ENCODE data around the gene KCTD13.
"Not testable (repeated sequence)": the region's sequence is repeated elsewhere in the genome, so short reads cannot be mapped to it uniquely, and the experiment has no call there.

Gene KCTD13, protein sequence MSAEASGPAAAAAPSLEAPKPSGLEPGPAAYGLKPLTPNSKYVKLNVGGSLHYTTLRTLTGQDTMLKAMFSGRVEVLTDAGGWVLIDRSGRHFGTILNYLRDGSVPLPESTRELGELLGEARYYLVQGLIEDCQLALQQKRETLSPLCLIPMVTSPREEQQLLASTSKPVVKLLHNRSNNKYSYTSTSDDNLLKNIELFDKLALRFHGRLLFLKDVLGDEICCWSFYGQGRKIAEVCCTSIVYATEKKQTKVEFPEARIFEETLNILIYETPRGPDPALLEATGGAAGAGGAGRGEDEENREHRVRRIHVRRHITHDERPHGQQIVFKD

DNA sequence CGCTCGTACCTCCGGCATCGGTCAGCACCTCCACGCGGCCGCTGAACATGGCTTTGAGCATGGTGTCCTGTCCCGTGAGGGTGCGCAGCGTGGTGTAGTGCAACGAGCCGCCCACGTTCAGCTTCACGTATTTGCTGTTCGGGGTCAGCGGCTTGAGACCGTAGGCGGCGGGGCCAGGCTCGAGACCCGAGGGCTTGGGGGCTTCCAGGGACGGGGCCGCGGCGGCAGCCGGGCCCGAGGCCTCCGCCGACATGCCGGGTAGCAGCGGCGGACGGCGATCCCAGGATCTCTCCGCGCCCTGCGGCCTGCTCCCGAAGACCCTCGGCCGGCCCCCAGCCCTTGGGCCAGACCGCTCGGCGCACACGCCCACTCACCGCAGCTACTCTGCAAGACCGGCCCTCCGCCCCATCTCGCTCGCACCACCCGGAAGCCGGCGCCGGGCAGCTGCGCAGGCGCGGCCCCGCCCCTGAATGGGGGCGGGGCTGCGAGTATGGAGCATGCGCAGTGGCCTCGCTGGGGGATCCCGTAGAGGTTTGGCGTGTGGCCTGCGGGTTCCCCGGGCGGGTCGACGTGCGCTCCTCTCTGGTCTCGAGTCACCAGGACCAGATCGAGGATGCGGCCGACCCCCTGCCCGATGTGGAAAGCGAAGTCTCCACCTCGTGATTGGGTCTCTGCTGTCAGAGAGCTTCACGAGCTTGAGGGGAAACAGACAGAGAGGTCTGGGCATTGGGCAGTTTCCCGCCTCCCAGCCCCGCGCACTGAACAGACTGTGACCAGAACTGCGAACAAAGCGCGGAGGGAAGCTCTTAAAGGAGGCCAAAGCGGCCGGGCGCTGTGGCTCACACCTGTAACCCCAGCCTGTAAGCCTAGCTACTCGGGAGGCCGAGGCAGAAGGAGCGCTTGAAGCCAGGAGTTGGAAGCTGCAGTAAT lies at the start of gene KCTD13:
Gene KCTD13, minus strand, starts transcription at position 446 of the 930 bp plus-strand sequence. Its CDS starts 193 bp downstream, at position 253.
- DNase-seq: peak; percentile 14

DNA sequence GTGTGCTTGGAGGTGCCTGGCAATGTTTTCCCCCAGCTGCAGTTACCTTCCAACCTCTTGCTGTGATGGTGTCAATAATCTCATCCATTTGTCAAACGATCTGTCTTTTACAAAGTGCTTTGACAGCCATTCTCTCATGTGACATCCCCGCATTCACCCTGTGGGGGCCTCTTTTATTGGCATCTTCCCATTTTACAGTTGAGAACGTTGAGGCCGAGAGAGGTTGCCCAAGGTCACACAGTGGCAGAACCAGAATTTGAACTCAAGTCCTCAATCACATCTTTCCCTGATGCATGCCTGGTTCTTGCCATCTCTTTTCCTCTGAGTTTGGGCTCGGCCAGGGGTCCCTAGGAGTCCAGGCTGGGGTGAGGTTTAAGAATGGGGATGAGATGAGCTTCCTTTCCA lies 49.1 kb upstream of the KCTD13 start:
- no peak for DNase-seq

DNA sequence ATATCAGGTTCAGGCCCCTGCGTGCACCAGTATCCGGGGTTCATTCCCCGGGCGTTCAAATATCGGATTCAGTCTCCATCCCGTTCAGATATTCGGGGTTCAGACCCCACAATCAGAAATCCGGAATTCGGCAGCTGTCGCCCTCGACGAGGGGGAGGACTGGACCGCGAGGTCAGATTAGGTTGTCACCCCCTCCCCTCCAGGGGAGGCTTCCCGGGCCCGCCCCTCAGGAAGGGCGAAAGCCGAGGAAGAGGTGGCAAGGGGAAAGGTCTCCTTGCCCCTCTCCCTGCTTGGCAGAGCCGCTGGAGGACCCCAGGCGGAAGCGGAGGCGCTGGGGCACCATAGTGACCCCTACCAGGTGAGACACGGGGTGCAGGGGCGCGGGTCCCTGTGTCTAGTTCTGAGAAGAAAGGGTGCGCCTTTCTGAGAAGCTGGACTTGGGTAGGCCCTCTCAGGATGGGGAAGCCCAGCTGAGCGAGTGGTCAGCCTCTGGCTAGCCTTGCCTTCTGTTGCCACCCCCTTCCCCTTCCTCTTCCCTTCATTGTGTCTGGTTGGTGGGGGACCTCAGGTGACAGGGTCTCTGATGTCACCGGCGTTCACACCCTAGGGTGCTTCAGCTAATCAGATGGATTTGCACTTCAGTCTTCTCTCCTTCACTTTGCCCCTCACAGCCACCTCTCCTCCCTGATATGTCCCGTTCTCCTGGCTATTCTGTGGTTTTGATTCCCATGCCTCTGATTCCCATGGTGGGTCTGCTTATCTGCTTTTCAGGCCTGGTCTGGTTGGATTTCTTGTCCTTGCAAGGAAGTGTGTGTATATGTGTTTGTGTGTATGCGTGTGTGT lies 48.5 kb upstream of the KCTD13 start:
- no peak for DNase-seq

DNA sequence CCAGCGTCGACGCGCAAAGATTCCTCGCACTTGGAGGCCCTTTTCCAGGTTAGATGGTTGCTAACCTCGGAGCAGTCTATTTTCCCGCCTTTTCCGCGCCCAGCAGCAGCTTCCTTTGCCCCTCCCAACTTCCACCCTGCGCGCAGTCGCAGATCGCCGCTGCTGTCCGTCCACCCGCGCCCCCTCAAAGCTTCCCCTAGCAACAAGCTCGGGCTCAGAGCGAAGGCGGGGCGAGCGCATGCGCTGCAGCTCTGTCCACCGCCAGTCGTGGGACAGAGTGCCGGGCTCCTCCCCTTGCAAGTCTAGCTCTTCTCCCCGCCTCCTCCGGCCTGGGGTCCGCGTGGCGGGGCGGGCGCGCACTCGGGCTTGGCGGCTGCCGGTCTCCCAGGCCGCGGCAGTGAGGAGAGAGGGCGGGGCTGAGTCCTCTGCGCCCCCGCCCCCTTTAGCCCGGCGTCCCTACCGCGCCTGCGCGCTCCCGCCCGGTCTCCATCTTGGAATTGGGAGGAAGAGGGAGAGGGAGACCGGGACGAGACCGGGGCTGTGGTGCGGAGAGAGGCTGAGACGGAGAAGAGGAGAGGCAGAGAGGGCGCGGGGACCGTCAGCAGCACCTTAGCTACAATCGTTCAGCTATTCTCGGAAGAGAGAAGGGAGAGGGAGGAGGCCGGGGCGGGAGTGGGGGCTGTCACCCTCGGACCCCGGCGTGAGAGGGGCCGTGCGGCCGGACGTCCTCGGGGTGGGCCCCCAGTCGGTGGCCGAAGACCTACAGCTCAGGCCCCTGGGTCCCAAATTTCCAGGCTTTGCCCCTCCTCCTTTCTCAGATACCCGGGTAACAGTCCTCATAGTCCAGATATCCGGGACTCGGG lies 47.6 kb upstream of the KCTD13 start, which contains the start of gene TAOK2:
Gene TAOK2, plus strand, starts transcription at position 485 of the 863 bp plus-strand sequence. CDS start 3,905 bp downstream, outside the sequence.
- DNase-seq: peak; percentile 72

DNA sequence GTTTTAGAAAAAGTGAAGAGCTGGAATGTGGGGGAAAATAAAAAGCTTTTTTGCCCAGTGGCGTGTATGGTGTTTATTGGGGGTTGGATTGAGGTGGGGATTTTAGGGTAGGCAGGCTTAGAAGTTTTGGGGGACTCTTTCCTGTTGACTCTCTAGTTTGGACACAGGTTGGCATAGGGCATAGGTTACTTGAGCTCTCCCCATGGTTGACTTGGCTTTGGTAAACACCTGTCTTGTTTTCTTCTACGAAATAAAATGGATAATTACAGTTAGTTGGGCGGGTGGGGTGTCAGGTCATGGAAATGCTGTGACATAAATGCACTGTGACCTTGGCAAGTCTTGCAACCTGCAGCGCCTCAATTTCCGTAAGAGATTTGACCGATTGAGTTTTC lies 47.0 kb upstream of the KCTD13 start:
- no peak for DNase-seq

DNA sequence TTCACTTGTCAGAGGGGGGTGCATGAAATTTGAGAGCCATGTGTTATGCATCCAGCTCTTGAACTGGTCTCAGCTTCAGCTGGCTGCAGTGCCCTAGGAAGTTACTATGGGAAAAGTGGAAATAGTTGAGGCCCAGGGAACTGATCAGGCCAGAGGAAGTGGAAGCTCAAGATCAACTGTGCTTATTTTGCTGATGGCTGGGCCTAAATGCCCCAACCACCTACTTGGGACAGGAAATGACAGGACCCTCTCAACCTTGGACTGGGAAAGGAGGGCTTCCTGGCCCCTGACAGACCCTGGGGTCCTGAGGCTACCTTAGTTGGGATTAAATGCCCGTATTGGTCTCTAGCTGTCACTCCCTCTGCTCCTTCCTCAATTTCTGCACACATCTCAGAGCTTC lies 46.5 kb upstream of the KCTD13 start:
- no peak for DNase-seq

DNA sequence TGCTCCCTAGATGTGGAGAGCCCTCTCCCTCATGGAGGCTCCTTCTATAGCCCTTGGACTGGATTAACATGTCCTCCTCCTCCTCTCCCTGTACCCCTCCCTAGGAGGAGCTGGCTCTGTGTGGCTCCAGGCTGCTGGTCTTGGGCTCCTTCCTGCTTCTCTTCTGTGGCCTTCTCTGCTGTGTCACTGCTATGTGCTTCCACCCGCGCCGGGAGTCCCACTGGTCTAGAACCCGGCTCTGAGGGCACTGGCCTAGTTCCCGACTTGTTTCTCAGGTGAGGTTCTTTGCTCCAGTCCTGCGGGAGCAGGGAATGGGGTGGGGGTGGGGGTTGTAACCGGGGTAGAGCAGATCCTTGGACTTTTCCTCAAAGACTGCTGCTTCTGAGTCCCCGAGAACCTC lies 45.3 kb upstream of the KCTD13 start:
- no peak for DNase-seq

DNA sequence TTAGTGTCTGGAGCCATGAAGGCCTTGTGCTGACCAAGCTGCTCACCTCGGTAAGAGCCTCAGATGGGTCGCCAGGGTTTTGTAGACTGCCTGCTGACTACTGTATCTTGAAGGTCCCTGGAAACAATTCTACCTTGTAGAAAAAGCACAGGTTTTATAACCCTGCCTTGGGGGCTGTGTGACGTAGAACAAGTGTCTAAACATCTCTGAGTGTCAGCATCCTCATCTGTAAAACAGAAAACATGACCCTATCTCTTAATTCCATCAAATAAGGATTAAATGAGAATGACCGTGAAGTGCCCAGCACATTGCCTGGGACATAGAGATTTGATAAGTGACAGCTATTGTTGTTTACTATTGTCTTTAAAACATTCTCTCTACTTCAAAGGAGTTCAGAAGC lies 42.2 kb upstream of the KCTD13 start:
- DNase-seq: no peak

DNA sequence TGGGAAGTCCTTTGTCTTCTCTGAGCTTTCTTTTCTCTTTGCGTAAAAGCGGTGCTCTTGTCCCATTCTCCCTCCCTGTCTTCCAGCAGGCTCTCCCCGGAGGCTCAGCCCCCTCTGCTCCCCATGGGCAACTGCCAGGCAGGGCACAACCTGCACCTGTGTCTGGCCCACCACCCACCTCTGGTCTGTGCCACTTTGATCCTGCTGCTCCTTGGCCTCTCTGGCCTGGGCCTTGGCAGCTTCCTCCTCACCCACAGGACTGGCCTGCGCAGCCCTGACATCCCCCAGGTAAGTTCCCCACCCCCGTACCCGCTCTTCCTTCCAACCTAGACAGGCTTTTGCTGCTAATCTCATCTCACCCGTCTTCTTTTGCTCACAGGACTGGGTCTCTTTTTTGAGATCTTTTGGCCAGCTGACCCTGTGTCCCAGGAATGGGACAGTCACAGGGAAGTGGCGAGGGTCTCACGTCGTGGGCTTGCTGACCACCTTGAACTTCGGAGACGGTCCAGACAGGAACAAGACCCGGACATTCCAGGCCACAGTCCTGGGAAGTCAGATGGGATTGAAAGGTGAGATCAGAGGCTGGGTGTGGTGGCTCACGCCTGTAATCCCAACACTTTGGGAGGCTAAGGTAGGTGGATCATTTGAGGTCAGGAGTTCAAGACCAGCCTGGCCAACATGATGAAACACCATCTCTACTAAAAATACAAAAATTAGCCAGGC lies 37.2 kb upstream of the KCTD13 start:
- no peak for DNase-seq

DNA sequence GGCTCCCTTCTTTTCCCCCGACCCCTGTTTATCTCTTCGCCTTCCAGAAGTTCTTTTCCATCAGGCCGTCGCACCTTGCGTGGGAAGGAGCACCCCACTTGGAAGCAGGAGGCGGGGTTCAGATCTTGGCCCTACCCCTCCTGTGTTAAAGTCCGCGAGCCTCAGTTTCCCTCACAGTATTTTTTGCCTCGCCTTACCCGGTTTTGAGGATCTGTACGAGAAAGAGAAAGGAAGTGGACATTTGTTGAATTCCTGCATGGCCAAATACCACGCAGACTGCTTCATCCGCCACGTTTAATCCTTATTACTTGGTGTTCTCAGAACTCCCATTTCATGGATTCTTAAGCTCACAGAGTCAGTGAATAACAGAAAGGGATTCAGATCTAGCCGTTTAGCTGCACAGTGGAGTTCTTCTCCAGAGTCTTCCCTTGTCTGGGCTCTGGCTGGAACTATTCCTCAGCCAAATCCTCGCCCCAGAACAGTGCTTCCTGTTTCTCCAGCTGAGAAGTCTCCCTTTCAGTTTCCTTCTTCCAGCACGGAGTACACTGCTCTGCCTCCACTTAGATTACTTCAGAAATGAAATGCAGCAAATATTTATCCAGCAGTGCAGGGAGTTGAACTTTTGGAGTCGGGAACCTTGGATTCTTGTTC lies 36.4 kb upstream of the KCTD13 start:
- no peak for DNase-seq

DNA sequence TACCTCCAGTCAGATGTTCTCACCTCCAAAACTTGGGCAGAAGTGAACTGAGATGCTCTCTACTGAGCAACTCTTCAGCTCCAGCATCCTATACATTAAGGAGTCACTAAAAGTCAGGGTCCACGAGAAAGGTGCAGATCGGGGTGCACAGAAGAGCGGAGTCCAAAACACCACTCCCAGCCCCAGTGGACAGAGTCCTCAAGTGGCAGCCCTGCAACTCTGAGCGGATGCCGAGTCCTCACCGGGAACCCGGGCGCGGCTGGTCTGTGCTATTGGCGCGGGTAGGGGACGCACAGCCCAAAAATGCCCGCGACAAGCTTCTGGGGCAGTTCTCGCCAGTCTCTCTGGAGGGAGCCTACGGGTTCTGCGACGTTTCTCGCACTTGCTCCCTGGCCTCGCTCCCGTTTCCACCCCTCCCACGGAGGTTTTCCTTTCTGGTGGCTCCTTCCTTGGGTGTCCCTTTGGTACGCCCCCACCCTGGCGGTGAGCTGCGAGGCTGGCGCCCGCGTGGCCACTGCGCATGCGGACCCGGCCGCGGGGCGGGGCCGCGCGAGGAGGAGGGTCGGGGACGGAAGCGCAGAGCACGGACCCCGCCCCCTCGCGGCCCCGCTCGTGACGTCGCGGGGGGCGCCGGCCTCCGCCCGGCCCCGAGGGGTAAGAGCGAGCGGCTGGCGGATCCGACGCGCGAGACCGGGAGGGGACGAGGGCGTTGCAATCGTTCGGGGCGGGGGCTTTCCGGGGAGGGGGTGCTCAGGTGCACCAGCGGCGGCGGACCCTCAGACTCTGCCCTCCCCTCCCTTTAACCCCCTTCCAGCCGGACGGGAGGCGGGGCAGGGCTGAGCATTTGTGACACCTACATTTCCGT lies 35.7 kb upstream of the KCTD13 start, which contains the start of gene TMEM219:
Gene TMEM219, plus strand, starts transcription at position 601 of the 865 bp plus-strand sequence. CDS start 1,065 bp downstream, outside the sequence.
- DNase-seq: peak; percentile 25

DNA sequence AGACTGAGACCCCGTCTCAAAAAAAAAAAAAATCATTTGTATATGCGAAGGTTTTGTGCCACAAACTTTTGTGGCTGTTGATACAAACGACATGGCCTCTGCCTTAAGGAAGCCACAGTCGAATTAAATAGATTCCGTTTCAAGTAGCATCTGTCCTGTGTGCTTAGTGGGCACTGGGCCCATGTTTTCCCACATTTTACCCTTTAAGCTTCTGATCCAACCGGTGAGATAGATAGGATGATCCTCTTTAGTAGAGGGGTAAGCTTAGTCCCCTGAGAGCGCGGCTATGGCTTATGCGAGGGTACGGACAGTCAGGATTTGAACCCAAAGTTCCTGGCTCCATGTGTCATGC lies 35.1 kb upstream of the KCTD13 start:
- no peak for DNase-seq

DNA sequence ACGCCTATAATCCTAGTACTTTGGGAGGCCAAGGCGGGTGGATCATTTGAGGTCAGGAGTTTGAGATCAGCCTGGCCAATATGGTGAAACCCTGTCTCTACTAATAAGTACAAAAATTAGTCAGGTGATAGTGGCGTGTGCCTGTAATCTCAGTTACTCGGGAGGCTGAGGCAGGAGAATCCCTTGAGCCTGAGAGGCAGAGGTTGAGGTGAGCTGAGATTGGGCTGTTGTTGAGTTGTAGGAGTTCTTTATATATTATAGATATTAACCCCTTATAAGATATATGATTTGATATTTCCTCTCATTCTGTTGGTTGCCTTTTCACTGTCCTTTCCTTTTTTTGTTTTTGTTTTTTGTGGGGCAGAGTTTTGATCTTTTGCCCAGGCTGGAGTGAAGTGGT lies 33.8 kb upstream of the KCTD13 start:
- DNase-seq: not testable (repeated sequence)

DNA sequence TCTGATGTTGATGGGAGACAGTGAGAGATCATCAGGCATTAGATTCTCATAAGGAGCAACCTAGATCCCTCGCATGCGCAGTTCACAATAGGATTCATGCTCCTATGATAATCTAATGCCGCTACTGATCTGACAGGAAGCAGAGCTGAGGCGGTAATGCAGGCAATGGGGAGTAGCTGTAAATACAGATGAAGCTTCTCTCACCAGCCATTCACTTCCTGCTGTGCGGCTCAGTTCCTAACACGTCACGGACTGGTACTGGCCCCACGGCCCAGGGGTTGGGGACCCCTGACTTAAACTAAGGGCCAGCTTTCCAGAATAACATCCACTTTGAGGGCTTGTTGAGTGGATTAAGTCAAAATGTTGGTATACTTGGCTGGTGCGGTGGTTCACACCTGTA lies 33.3 kb upstream of the KCTD13 start:
- no peak for DNase-seq

DNA sequence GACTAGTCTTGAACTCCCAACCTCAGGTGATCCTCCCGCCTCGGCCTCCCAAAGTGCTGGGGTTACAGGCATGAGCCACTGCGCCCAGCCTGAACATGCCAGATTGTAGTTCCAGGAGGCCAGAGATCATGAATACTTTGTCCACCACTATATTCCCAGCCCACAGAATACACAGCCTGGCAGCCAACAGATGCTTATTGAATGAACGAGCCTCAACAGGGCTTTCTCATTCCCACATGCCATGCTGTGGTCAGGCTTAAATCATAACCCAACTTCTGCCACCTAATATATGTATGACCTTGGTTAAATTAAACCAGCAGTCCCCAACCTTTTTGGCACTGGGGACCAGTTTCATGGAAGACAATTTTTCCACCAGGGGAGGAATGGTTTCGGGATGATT lies 32.7 kb upstream of the KCTD13 start:
- no peak for DNase-seq

DNA sequence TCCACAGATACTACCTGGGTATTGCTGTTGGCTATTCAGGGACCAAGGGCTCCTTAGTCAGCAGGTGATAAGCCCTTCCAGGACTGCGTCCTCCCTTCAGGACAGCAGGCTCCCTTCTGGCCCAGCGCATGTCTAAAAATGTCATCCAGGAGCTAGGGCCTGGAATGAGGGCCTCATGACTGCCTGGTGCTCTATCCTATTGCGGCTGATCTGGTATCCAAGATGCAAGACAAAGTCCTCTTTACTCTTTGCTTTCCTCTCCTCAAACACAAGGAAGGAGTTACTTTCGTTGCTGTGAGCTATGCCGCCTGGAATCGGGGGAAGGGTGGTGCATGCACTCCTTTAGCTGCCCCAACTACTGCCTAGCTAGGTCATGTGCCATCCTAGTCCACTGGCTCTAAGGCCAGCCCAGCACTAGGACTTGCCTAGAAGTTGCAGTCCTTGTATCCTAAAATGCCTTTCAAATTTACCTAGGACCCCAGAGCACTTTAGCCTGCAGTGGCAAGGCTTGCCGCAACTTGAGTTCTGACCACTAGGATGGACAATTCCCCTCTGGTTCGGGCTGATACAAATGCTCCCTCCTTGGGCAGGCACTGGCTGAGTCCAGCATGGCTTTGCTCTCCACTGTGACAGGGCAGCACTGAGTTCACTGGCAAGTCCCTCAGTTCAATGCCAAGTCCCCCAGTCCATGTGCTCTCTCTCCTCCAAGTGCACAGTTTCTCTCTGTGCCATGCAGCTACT lies 25.8 kb upstream of the KCTD13 start:
- no peak for DNase-seq

DNA sequence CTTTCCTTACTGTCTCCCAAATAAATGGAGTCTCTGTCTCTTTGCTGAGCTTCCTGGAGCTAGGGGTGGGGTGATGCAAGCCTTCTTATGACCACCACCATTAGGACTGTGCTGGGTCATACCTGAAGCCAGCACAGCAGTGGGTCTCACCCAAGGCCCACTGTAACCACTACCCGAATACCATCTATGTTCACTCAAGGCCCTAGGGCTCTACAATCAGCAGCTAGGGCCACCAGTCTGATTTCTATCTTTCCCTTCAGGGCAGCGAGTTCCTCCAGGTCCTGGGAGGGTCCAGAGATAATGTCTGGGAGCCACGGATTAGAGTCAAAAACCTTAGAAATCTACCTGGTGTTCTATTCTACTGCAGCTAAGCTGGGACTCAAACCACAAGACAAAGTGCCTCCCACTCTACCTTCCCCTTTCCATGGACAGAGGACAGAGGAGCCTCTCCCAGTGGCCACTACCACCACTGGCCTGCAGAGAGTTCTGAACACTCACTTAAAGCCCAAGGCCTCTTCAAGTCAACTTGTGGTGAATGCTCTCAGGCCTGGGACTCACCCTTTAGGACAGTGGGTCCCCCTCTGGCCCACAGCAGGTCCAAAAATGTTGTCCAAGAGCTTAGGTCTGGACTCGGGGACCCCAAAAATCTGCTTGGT lies 24.9 kb upstream of the KCTD13 start:
- DNase-seq: no peak

DNA sequence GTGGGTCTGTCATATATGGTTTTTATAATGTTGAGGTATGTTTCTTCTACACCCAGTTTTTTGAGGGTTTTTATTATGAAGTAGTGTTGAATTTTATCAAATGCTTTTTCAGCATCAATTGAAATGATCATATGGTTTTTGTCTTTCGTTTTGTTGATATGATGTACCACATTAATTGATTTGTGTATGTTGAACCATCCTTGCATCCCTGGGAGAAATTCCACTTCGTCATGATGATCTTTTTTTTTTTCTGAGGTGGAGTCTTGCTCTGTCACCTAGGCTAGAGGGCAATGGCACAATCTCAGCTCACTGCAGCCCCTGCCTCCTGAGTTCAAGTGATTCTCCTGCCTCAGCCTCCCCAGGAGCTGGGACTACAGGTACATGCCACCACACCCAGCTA lies 21.9 kb upstream of the KCTD13 start:
- DNase-seq: no peak
